HepG2 (cell line): ENCODE data around the gene CNP. TPM values are rescaled to one million over a fixed set of nuclear protein-coding genes. Genes with fewer than 3 reads are reported as not detected.

Experiments
- ATF3 ChIP-seq: sonication (generic); formaldehyde crosslinking; IDR thresholded peaks from 2 replicates; pipeline ENCODE4 v1.4.0; 2020; ENCODE audit warnings: missing genetic modification reagents
- BHLHE40 ChIP-seq: IDR thresholded peaks from 2 replicates; pipeline ENCODE4 v1.6.1; 2011; ENCODE audit warnings: low read length, improper control_type of control experiment
- DDIT3 ChIP-seq: sonication (generic); formaldehyde crosslinking; IDR thresholded peaks from 2 replicates; pipeline ENCODE4 v1.4.0; 2020; ENCODE audit warnings: mild to moderate bottlenecking, missing genetic modification reagents
- FOSL1 ChIP-seq: sonication (generic); formaldehyde crosslinking; IDR thresholded peaks from 2 replicates; pipeline ENCODE4 v1.9.0; 2021; ENCODE audit warnings: missing genetic modification reagents, borderline replicate concordance
- GATAD1 ChIP-seq: IDR thresholded peaks from 2 replicates; pipeline ENCODE4 v1.6.1; 2016; ENCODE audit warnings: missing genetic modification reagents, missing compliant biosample characterization
- GPN1 ChIP-seq: sonication (generic); formaldehyde crosslinking; IDR thresholded peaks from 2 replicates; pipeline ENCODE4 v1.5.1; 2020; ENCODE audit warnings: missing genetic modification reagents, borderline replicate concordance
- HMG20B ChIP-seq: conservative IDR thresholded peaks from 2 replicates; pipeline ENCODE4 v1.6.1; 2016; ENCODE audit warnings: missing genetic modification reagents, missing compliant biosample characterization
- MAF1 ChIP-seq: sonication (generic); formaldehyde crosslinking; IDR thresholded peaks from 2 replicates; pipeline ENCODE4 v1.5.0; 2020; ENCODE audit warnings: missing genetic modification reagents, borderline replicate concordance
- MAFF ChIP-seq: IDR thresholded peaks from 2 replicates; pipeline ENCODE4 v1.6.1; 2011; ENCODE audit warnings: low read depth, low read length, improper control_type of control experiment
- NFE2L2 ChIP-seq: fragments of 150-350 bp; IDR thresholded peaks from 2 replicates; pipeline ENCODE4 v1.6.1; 2014; ENCODE audit warnings: low read length
- SAFB2 ChIP-seq: sonication (generic); formaldehyde crosslinking; IDR thresholded peaks from 2 replicates; pipeline ENCODE4 v1.5.1; 2020; ENCODE audit warnings: missing genetic modification reagents, low read depth, mild to moderate bottlenecking, borderline replicate concordance
- SATB2 ChIP-seq: sonication (generic); formaldehyde crosslinking; IDR thresholded peaks from 2 replicates; pipeline ENCODE4 v1.5.0; 2020; ENCODE audit warnings: missing genetic modification reagents
- SETDB1 ChIP-seq: sonication (generic); formaldehyde crosslinking; IDR thresholded peaks from 2 replicates; pipeline ENCODE4 v1.5.1; 2020; ENCODE audit warnings: missing genetic modification reagents, mild to moderate bottlenecking, borderline replicate concordance
- SP1 ChIP-seq, 2 experiments: fragments of 450-650 bp in 1 of 2; sonication (generic) in 1 of 2; formaldehyde crosslinking in 1 of 2; IDR thresholded peaks; 2 replicates each; pipeline versions ENCODE4 v1.4.0 to v1.6.1; 2016 to 2020; ENCODE audit warnings: missing genetic modification reagents in 1 of 2
- SUZ12 ChIP-seq: fragments of 150-350 bp; IDR thresholded peaks from 2 replicates; pipeline ENCODE4 v1.6.1; 2014; ENCODE audit warnings: low read depth, low read length
- TEAD2 ChIP-seq: sonication (generic); formaldehyde crosslinking; IDR thresholded peaks from 2 replicates; pipeline ENCODE4 v1.9.0; 2021; ENCODE audit warnings: missing genetic modification reagents
- TFDP1 ChIP-seq: IDR thresholded peaks from 2 replicates; pipeline ENCODE4 v1.6.1; 2016; ENCODE audit warnings: missing compliant biosample characterization, missing genetic modification reagents, borderline replicate concordance
- TFDP2 ChIP-seq: sonication (generic); formaldehyde crosslinking; IDR thresholded peaks from 2 replicates; pipeline ENCODE4 v1.4.0; 2020; ENCODE audit warnings: missing genetic modification reagents
- ZEB1 ChIP-seq: IDR thresholded peaks from 2 replicates; pipeline ENCODE4 v1.6.1; 2012; ENCODE audit warnings: mild to moderate bottlenecking, low read depth, inconsistent platforms; ENCODE audit not compliant: insufficient replicate concordance
- ZFP36L2 ChIP-seq: sonication (generic); formaldehyde crosslinking; IDR thresholded peaks from 2 replicates; pipeline ENCODE4 v1.4.0; 2020; ENCODE audit warnings: missing genetic modification reagents
- ZFX ChIP-seq: sonication (generic); formaldehyde crosslinking; IDR thresholded peaks from 2 replicates; pipeline ENCODE4 v1.4.0; 2020; ENCODE audit warnings: mild to moderate bottlenecking, low read depth, missing genetic modification reagents, moderate library complexity
- ZMYM3 ChIP-seq: sonication (generic); formaldehyde crosslinking; IDR thresholded peaks from 2 replicates; pipeline ENCODE4 v1.5.1; 2020; ENCODE audit warnings: mild to moderate bottlenecking, missing genetic modification reagents
- ZNF549 ChIP-seq: sonication (generic); formaldehyde crosslinking; IDR thresholded peaks from 2 replicates; pipeline ENCODE4 v1.5.0; 2020; ENCODE audit warnings: missing genetic modification reagents
- ZNF720 ChIP-seq: sonication (generic); formaldehyde crosslinking; IDR thresholded peaks from 2 replicates; pipeline ENCODE4 v1.4.0; 2020; ENCODE audit warnings: missing genetic modification reagents
- ZNF768 ChIP-seq: sonication (generic); formaldehyde crosslinking; IDR thresholded peaks from 2 replicates; pipeline ENCODE4 v1.4.0; 2020; ENCODE audit warnings: missing genetic modification reagents
- ZNF788 ChIP-seq: sonication (generic); formaldehyde crosslinking; IDR thresholded peaks from 2 replicates; pipeline ENCODE4 v1.5.0; 2020; ENCODE audit warnings: mild to moderate bottlenecking, missing genetic modification reagents, borderline replicate concordance
- ZNF879 ChIP-seq: sonication (generic); formaldehyde crosslinking; IDR thresholded peaks from 2 replicates; pipeline ENCODE4 v1.8.1; 2023; ENCODE audit warnings: missing genetic modification reagents
- ZSCAN22 ChIP-seq: sonication (generic); formaldehyde crosslinking; IDR thresholded peaks from 2 replicates; pipeline ENCODE4 v1.4.0; 2020; ENCODE audit warnings: mild to moderate bottlenecking, missing genetic modification reagents
- polyA plus RNA-seq, 8 experiments: library from polyadenylated mRNA; depleted of rRNA in 3 of 8; stranded (reverse) in 7 of 8; unstranded in 1 of 8; fragments of >200 nt; fragmentation: Illumina TruSeq in 4 of 8; extraction: Trizol in 4 of 8; gene quantifications; 2 replicates each; pipeline versions ENCODE4 v1.2.1 to v1.2.3, GENCODE V29; 2011 to 2016; ENCODE audit warnings: low read depth in 4 of 8, missing spikeins in 1 of 8, mixed read lengths in 1 of 8; ENCODE audit not compliant: insufficient read depth in 1 of 8
- total RNA-seq, 5 experiments: library from RNA; depleted of rRNA; stranded (reverse); fragments of >200 nt; fragmentation: Illumina TruSeq; extraction: Trizol; gene quantifications; 2 replicates each; pipeline ENCODE4 v1.2.3, GENCODE V29; 2016; ENCODE audit warnings: low read depth in 1 of 5

CNP gene
- total and polyA plus RNA-seq, 2 of the 13 experiments (the other 11 are each of a cell fraction or from before 2014, with no cell fraction given), result 97.2 to 161 TPM

- TF ChIP-seq SP1 (IDR thresholded peaks at IDR 0.05), result no peak
- TF ChIP-seq SP1 (CRISPR knock-in tag; IDR thresholded peaks at IDR 0.05), result no peak; the same call in 1 of the 2 replicates
- TF ChIP-seq ZSCAN22 (CRISPR knock-in tag), result no peak
- TF ChIP-seq TFDP1 (CRISPR knock-in tag), result peak; percentile 83; the same call in 1 of the 2 replicates
- no peak for TF ChIP-seq ZFP36L2 (CRISPR knock-in tag)
- TF ChIP-seq ATF3, result peak; percentile 45
- no peak for TF ChIP-seq SUZ12
- TF ChIP-seq FOSL1 (CRISPR knock-in tag), result no peak
- 0 out of 2 replicates have a peak, but pooled peaks have one; percentile 0 for TF ChIP-seq NFE2L2
- TF ChIP-seq GPN1 (CRISPR knock-in tag), result no peak
- peak; percentile 42; the same call in 1 of the 2 replicates for TF ChIP-seq ZNF549
- TF ChIP-seq ZNF879 (CRISPR knock-in tag), result no peak
- TF ChIP-seq SETDB1 (CRISPR knock-in tag), result no peak
- TF ChIP-seq HMG20B (CRISPR knock-in tag), result no peak
- TF ChIP-seq ZMYM3, result peak; percentile 67; the same call in 1 of the 2 replicates
- no peak for TF ChIP-seq DDIT3 (CRISPR knock-in tag)
- no peak for TF ChIP-seq SATB2 (CRISPR knock-in tag)
- peak; percentile 100 for TF ChIP-seq ZNF788
- no peak for TF ChIP-seq ZNF720 (CRISPR knock-in tag)
- no peak for TF ChIP-seq BHLHE40
- TF ChIP-seq ZNF768, result peak; percentile 84
- peak; percentile 87 for TF ChIP-seq TFDP2 (CRISPR knock-in tag)
- peak; percentile 89 for TF ChIP-seq ZFX (CRISPR knock-in tag)
- TF ChIP-seq ZEB1, result no peak
- peak; percentile 92; the same call in 1 of the 2 replicates for TF ChIP-seq MAF1 (CRISPR knock-in tag)
- TF ChIP-seq TEAD2 (CRISPR knock-in tag), result no peak
- peak; percentile 97 for TF ChIP-seq SAFB2
- peak; percentile 98 for TF ChIP-seq GATAD1 (CRISPR knock-in tag)
- TF ChIP-seq MAFF, result peak; percentile 50
Observed at GRCh38 chr17:42019509-42020404, 53.2 kb downstream of the CNP start, which contains the start of gene NKIRAS2 (continued).
